RPMI7951 (cell line): ENCODE data around the gene CFAP210. TPM values are rescaled to one million over a fixed set of nuclear protein-coding genes. Genes with fewer than 3 reads are reported as not detected.
"Not testable (repeated sequence)": the region's sequence is repeated elsewhere in the genome, so short reads cannot be mapped to it uniquely, and the experiment has no call there.

Source experiments
- DNase-seq: peaks from one replicate; pipeline ENCODE4 v3.0.0-alpha.2; 2012; ENCODE audit warnings: low read depth
- total RNA-seq: library from RNA; depleted of rRNA; stranded (reverse); fragments of >200 nt; shearing (Covaris generic); gene quantifications from 2 replicates; pipeline ENCODE4 v1.2.3, GENCODE V29; 2014; rRNA removed

Gene CFAP210
- total RNA-seq, 1 experiment from 2014 or later = not detected

DNA sequence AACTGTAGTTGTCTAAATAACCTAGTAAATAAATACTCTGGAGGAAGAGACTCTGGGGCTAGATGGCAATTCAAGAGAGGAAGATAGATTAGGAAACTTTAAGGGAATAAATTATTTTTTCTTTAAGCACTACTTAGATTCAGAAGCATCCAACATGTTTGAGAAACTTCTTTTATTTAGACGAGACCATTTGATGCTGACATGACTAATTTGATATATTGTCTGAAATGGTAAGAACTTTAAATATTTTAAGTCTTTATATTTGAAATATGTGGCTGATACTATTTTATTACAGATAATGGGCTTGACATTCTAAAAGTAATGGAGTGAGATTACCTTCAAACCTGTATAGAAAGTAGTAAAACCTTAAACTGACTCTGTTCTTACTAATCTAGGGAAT lies 73.7 kb downstream of the CFAP210 start:
- DNase-seq = no peak

DNA sequence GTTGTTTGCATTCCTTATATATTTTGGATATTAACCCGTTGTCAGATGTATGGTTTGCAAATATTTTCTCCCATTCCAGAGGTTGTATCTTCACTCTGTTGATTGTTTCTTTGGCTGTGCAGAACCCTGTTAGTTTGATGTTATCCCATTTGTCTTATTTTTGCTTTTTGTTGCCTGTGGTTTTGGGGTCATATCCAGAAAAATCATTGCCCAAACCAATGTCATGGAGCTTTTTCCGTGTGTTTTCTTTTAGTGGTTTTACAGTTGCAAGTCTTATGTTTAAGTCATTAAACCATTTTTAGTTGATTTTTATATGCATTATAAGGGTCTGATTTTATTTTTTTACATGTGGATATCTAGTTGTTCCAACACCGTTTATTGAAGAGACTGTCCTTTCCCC lies 74.3 kb downstream of the CFAP210 start:
- no peak for DNase-seq

DNA sequence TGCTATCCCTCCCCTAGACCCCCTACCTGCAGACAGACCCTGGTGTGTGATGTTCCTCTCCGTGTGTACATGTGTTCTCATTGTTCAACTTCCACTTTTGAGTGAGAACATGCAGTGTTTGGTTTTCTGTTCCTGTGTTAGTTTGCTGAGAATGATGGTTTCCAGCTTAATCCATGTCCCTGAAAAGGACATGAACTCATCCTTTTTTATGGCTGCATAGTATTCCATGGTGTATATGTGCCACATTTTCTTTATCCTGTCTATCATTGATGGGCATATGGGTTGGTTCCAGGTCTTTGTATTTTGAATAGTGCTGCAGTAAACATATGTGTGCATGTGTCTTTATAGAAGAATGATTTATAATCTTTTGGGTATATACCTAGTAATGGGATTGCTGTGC lies 78.2 kb downstream of the CFAP210 start:
- DNase-seq = not testable (repeated sequence)

DNA sequence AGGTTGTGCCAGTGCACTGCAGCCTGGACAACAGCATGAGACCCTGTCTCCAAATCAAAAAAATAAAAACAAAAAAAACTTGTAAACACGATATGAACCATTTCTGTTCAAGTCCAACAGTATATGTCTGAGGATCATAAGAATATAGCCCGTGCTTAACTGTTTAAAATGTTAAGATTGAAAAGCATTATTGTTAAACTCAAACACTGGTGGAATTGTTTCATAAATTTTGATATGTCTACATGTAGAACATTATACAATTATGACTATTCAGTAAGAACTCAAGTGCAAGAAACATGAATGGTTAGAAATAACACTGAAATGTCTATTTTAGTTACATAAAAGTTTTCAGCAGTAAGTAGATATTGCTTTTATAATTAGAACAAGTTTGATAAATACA lies 80.3 kb downstream of the CFAP210 start:
- no peak for DNase-seq

DNA sequence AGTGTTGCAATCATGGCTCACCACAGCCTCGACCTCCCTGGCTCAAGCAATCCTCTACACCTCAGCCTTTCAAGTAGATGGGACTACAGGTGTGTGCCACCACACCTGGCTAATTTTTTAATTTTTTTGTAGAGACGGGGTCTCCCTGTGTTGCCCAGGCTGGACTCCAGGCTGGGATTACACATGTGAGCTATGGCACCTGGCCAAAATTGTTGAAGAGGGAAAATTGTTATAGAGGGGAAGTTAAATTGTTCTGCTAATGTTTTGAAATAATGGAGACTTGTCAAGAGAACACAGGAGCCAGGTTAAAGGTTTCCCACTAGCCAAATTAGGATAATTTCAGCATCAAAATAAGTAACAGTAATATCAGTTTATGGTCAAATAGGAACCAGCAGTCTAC lies 84.9 kb downstream of the CFAP210 start:
- DNase-seq = no peak

DNA sequence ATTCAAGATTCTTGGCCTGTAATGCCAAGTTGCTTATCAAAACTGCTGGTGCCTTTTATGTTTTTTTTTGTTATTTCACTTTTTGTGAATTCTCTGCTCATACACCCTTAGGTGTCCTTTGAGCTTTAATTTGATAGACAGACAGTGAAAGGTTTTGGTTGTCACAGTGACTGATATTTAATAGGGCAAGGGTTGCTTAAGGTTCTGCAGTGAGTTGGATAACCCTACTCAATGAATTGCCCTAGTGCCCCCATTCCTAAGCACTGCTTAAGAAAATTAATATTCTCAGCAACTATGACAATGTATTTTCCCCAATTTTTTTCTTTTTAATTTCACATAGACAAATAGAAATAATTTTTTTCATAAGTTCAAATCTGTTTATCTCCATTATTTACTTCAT lies 94.6 kb downstream of the CFAP210 start:
- no peak for DNase-seq

DNA sequence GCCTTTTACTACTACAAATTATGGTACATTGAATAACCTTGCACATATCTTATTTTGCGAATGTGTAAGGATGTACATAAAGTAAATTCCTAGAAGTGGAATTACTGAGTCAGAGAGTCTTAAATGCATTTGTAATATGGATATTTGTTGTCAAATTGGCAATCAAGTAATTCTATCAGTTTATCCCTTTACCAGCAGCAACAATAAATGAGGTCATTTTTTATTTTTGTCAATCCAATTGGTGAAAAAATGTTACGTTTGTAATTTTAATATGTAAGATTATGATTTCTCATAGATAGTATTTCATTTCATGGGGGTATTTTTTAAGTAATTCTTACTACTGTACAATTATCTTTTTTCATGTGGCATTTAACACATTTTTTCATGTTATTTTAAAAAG lies 95.2 kb downstream of the CFAP210 start:
- no peak for DNase-seq

DNA sequence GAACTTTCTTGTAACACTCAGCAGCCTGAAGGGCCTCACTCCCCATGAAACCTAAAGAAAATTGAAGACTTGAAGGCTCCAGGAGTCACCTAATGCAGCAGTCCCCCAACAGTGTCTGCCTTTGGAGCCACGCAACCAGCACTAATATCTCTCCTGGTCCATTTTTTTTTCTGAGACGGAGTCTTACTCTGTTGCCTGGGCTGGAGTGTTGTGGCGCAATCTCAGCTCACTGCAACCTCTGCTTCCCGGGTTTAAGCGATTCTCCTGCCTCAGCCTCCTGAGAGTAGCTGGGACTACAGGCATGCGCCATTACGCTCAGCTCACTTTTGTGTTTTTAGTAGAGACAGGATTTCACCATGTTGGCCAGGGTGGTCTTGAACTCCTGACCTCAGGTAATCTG lies 97.7 kb downstream of the CFAP210 start:
- not testable (repeated sequence) for DNase-seq

Other genes with a start within 250 kb of the CFAP210 start
- 2.2 and 3.1 TPM in 2 replicates for gene BBS5, start 214.9 kb downstream of the CFAP210 start, total RNA-seq
- 0.12 and 0.20 TPM in 2 replicates for gene KLHL41, start 184.7 kb downstream of the CFAP210 start, total RNA-seq
- gene FASTKD1, start 120.5 kb downstream of the CFAP210 start, total RNA-seq = 19.2 and 23.8 TPM in 2 replicates
- 20.4 and 25.4 TPM in 2 replicates for gene PPIG, start 110.1 kb downstream of the CFAP210 start, total RNA-seq
- 2.5 and 6.5 TPM in 2 replicates for gene PHOSPHO2, start 64 bp upstream of the CFAP210 start, total RNA-seq
- 6.0 and 8.9 TPM in 2 replicates for gene KLHL23, start 39.4 kb upstream of the CFAP210 start, total RNA-seq
- 127 and 164 TPM in 2 replicates for gene SSB, start 104.5 kb upstream of the CFAP210 start, total RNA-seq
- 124 and 133 TPM in 2 replicates for gene METTL5, start 130.5 kb upstream of the CFAP210 start, total RNA-seq
- 20.3 and 20.9 TPM in 2 replicates for gene UBR3, start 133.0 kb upstream of the CFAP210 start, total RNA-seq